Esophagus (tissue), 2 donors: Measurements from ENCODE around the gene IL31. TPM values are rescaled to one million over a fixed set of nuclear protein-coding genes. Genes with fewer than 3 reads are reported as not detected.
"Not testable (repeated sequence)": the region's sequence is repeated elsewhere in the genome, so short reads cannot be mapped to it uniquely, and the experiment has no call there.

Source experiments
- H3K27ac ChIP-seq, 2 donors: one replicate each; pipeline ENCODE4 v1.5.1; 2013; ENCODE audit warnings: low read depth in 2 of 2, mild to moderate bottlenecking in 2 of 2, inconsistent platforms in 1 of 2, low read length in 1 of 2, moderate library complexity in 1 of 2
- H3K27me3 ChIP-seq, 2 donors: one replicate each; pipeline ENCODE4 v1.6.1; 2013; ENCODE audit warnings: low read length in 2 of 2, control low read depth in 1 of 2, mild to moderate bottlenecking in 1 of 2; ENCODE audit not compliant: insufficient read depth in 2 of 2, control insufficient read depth in 1 of 2
- H3K36me3 ChIP-seq, 2 donors: one replicate each; pipeline ENCODE4 v1.6.1; 2013; ENCODE audit warnings: low read length in 1 of 2; ENCODE audit not compliant: control insufficient read depth in 2 of 2, insufficient read depth in 2 of 2
- H3K4me1 ChIP-seq, 2 donors: one replicate each; pipeline ENCODE4 v1.6.1; 2013; ENCODE audit warnings: low read length in 1 of 2; ENCODE audit not compliant: control insufficient read depth in 2 of 2, insufficient read depth in 2 of 2
- H3K4me3 ChIP-seq, 2 donors: one replicate each; pipeline ENCODE4 v1.5.1; 2013; ENCODE audit warnings: low read length in 2 of 2, mild to moderate bottlenecking in 2 of 2, low read depth in 1 of 2, moderate library complexity in 1 of 2
- H3K9me3 ChIP-seq, 2 donors: one replicate each; pipeline ENCODE4 v1.6.1; 2013; ENCODE audit warnings: mild to moderate bottlenecking in 2 of 2, low read depth in 1 of 2, low read length in 1 of 2, moderate library complexity in 1 of 2; ENCODE audit not compliant: control insufficient read depth in 2 of 2, insufficient read depth in 1 of 2
- WGBS, 2 donors: extraction: QIAGEN DNeasy Blood & Tissue Kit; methylation state at CpG; one replicate each; pipeline ENCODE4 v1.1.7; 2013; 5-methylcytosine and 5-hydroxymethylcytosine counted together
- polyA plus RNA-seq, 2 donors: library from polyadenylated mRNA; stranded (reverse); fragments of 200-250 nt; gene quantifications; one replicate each; pipeline ENCODE4 v1.2.3, GENCODE V29; 2013
- donor health status: healthy with polysubstance abuse.
- donor health status: Bipolar disorder and iron deficiency.

The IL31 gene
- polyA plus RNA-seq, 2 donors: not detected

DNA sequence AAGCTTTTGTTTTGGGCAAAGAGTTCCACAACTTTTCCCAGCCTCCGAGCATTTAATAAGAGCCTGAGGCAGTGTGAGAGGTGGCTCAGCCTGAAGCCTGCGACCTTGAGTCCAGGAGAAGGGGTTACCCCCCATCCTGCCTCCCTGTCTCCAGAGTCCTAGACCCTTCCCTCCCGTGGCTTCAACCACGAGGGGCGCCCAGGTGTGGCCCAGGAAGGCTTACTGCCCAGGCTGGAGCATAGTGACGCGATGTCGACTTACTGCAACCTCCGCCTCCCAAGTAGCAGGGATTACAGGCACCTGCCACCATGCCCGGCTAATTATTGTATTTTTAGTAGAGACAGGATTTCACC, 9.5 kb upstream of the IL31 start:
- Histone ChIP-seq H3K4me3 (peak overlapping the region; percentile 43 to 47), H3K27ac (no peak overlapping the region), H3K27me3 (no peaks in the 10 kb centered on the region), H3K36me3 (no peaks in the 10 kb centered on the region), H3K4me1 (peaks cover 0 to 5% of the 10 kb centered on the region in 2 donors), H3K9me3 (no peaks in the 10 kb centered on the region)
- WGBS, 2 donors: 76 to 81% methylated on average over 10 of the region's 10 CpGs

DNA sequence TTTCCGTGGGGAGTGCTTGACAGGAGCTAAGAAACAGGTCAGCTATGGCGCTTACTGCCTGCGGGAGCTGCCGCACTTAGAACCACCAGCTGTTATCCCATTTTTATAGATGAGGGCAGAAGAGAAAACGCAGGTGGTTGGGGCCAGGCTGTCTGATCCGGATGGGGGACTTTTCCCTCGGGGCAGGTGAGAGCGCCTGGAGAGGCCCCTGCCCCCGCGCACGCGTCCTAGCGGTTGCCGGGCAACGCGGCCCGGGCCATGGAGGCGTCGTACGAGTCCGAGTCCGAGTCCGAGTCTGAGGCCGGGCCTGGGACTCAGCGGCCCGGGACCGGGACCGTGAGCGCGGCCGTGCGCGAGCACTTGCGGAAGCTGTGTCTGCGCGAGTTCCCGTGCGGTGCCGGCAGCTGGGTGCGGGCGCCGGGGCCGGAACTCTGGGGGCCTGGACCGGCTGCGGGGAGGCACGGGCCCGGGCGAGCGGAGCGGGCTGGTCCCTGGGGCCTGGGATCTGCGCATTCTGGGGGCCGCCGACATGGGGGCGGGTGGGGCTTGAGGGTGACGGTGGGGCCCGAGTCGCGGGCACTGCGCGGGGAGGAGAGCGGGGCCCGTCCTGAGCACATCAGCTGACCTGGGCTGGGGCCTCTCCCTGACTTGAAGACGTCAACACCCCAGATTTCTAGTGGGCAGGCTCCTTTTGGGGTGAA, 9.0 kb upstream of the IL31 start, which contains the start of gene LRRC43:
Gene LRRC43, plus strand, starts transcription at position 237 of the 701 bp plus-strand sequence. Its CDS starts 22 bp downstream, at position 259.
- no peaks in the 10 kb centered on the region for H3K9me3 ChIP-seq
- H3K36me3 ChIP-seq: no peaks in the 10 kb centered on the region
- peak within 1 kb of the TSS; percentile 43 to 47 for H3K4me3 ChIP-seq
- no peak within 1 kb of the TSS for H3K27ac ChIP-seq
- 2 to 3% methylated on average over 56 to 63 of the region's 63 CpGs for WGBS, 2 donors
- H3K27me3 ChIP-seq: no peaks in the 10 kb centered on the region
- H3K4me1 ChIP-seq: peaks cover 0 to 5% of the 10 kb centered on the region in 2 donors

DNA sequence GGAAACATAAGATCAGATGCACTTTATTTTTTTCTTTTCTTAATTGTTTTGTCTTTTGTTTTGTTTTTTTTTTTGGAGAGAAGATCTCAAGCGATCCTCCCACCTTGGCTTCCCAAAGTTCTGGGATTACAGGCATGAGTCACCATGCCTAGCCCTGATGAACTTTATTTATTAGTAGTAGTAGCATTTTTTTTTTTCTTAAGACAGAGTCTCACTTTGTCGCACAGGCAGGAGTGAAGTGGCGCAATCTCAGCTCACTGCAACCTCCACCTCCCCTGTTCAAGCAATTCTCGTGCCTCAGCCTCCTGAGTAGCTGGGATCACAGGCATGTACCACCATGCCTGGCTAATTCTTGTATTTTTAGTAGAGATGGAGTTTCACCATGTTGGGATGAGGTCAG, 2.5 kb upstream of the IL31 start:
- 59 to 71% methylated on average over 4 of the region's 4 CpGs for WGBS, 2 donors

GRCh38 chr12:122172262-122172939, 1.6 kb downstream of the IL31 start:
- Histone ChIP-seq H3K36me3 (no peaks in the 10 kb centered on the region), H3K4me3 (no peak overlapping the region), H3K4me1 (no peaks in the 10 kb centered on the region), H3K27ac (no peak overlapping the region), H3K9me3 (no peaks in the 10 kb centered on the region), H3K27me3 (no peaks in the 10 kb centered on the region)
- WGBS, 2 donors: 65 to 74% methylated on average over 17 of the region's 17 CpGs

More for the DNA sequence above, 2.5 kb upstream of the IL31 start:
- H3K27ac ChIP-seq, H3K27me3 ChIP-seq, H3K9me3 ChIP-seq, H3K4me1 ChIP-seq, H3K4me3 ChIP-seq, H3K36me3 ChIP-seq: not testable (repeated sequence)

- Histone ChIP-seq H3K4me1 (no peaks in the 10 kb centered on the region), H3K27me3 (no peaks in the 10 kb centered on the region), H3K4me3 (no peak overlapping the region), H3K9me3 (no peaks in the 10 kb centered on the region), H3K27ac (no peak overlapping the region), H3K36me3 (no peaks in the 10 kb centered on the region)
- 87 to 90% methylated on average over 5 of the region's 5 CpGs for WGBS, 2 donors
Observed at GRCh38 chr12:122171399-122171798, 2.6 kb downstream of the IL31 start.

- Histone ChIP-seq H3K9me3 (no peaks in the 10 kb centered on the region), H3K36me3 (no peaks in the 10 kb centered on the region), H3K4me1 (no peaks in the 10 kb centered on the region), H3K27me3 (no peaks in the 10 kb centered on the region), H3K4me3 (no peak overlapping the region), H3K27ac (no peak overlapping the region)
- 92 to 96% methylated on average over 3 of the region's 3 CpGs for WGBS, 2 donors
Observed at GRCh38 chr12:122168492-122168891, 5.5 kb downstream of the IL31 start.

DNA sequence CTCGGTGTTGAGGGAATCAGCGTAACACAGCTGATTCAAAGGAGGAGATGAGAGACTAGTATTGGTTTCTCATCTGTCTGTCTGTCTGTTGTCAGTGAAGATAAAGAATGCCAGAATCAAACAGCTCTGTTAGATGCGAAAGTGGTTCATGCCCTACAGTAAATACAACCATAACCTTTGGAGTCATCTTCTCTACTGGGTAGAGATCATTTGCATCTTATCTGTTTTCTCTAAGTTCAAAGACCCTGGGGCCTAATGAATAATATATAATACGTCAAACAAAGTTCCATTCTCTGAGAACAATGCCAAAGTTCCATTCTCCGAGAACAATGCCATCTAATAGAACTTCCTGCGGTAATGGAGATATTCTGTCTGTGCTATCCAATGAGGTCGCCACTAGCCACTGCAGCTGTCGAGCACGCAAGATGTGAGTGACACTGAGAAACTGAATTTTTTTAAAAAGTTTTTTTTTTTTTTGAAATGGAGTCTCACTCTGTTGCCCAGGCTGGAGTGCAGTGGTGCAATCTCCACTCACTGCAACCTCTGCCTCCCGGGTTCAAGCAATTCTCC, 6.6 kb downstream of the IL31 start:
- Histone ChIP-seq H3K4me3 (no peak overlapping the region), H3K36me3 (no peaks in the 10 kb centered on the region), H3K4me1 (no peaks in the 10 kb centered on the region), H3K27me3 (no peaks in the 10 kb centered on the region), H3K27ac (no peak overlapping the region), H3K9me3 (no peaks in the 10 kb centered on the region)
- WGBS, 2 donors: 73 to 82% methylated on average over 10 of the region's 10 CpGs

DNA sequence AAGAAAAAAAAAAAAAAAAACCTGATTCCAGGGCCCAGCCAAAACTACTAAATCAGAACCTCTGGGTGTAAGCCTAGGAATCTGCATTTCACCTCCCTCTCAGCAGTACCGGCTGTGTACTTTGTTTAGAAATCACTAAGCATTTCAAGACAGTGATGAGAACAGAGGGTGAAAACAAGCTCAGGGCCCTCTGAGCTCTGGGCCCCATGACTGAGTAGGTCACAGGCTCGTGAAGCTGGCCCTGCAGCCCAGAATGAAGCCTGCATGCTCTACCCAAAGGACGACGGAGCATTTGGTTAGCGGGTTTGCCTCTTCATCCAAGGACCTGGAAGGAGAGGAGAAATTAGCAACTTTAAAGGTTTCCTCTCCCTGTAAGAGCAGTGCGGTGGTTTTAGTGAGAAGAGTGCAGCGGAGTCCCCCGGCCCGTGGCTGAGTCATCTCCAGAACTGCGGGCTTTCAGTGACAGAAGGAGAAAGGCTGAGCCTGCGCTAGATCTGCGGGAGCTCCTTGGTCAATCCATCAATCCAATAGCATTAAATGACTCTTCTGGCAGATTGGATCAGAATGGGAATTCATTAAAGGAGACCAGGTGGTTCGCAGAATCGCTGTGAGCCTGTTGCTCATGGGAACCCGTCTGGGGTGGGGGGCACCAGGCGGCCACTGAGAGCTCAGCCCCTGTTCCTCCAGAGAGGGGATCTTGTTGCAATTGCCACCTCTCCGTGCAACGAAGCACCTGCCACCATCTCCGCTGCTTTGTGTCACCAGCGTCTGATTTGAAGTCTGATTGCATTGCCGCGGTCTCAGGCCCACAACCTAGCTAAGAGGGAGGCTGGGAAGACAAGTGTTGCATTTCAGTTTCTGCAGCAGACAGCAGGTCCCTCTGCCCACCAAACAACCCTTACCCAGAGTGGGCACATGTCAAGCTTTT, 7.3 kb downstream of the IL31 start:
- 69 to 75% methylated on average over 22 of the region's 22 CpGs for WGBS, 2 donors
- Histone ChIP-seq H3K27me3 (no peaks in the 10 kb centered on the region), H3K27ac (no peak overlapping the region), H3K4me1 (no peaks in the 10 kb centered on the region), H3K36me3 (no peaks in the 10 kb centered on the region), H3K4me3 (no peak overlapping the region), H3K9me3 (no peaks in the 10 kb centered on the region)

- Histone ChIP-seq H3K9me3 (no peaks in the 10 kb centered on the region), H3K4me3 (no peak overlapping the region), H3K36me3 (no peaks in the 10 kb centered on the region), H3K27ac (no peak overlapping the region), H3K27me3 (no peaks in the 10 kb centered on the region), H3K4me1 (no peaks in the 10 kb centered on the region)
- WGBS, 2 donors: 73 to 90% methylated on average over 3 of the region's 3 CpGs
Observed at GRCh38 chr12:122162976-122163375, 11.0 kb downstream of the IL31 start.
